ENCODE results near the gene DSC1. TPM values are rescaled to one million over a fixed set of nuclear protein-coding genes. Genes with fewer than 3 reads are reported as not detected.

The DSC1 gene
- total and polyA plus RNA-seq, 9 donors, result 0.11 TPM; not detected in 8

GRCh38 chr18:31112804-31113203 lies 49.9 kb downstream of the DSC1 start:
- no peak for DNase-seq
- intact Hi-C loops (cut with DNase I), result no loop called here
- WGBS, 3 donors, result 73 to 84% (median 76%) methylated on average over 2 of the region's 2 CpGs
- Histone ChIP-seq H3K36me3 (no peaks in the 10 kb centered on the region), H3K4me1 (ENCODE audit: insufficient read depth) (no peaks in the 10 kb centered on the region), H3K9me3 (no peaks in the 10 kb centered on the region), H3K4me3 (no peak overlapping the region), H3K27ac (no peak overlapping the region), H3K27me3 (no peaks in the 10 kb centered on the region)
- TF ChIP-seq CTCF (IDR thresholded peaks at IDR 0.05) (no peak), EP300 (IDR thresholded peaks at IDR 0.05) (no peak), POLR2A (IDR thresholded peaks at IDR 0.05) (no peak)

DNA sequence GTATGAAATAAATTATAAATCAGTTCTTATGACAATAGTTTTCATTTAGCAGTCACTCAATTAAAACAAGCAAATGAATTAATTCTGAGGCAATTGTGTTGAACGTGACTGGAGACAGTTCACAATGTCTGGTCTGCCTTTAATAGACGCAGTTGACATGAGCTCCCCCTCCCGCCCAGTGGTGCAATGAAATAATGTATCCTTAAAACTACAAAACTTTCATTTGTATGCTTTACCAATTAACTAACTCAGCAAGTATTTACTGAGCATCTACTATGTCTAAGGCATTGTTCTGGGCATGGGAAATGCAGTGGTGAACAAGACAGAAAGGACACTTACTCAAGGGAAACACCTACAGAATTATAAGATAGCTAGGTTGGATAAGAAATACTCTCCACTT lies 56.9 kb downstream of the DSC1 start:
- no peak for DNase-seq
- Histone ChIP-seq H3K9me3 (no peaks in the 10 kb centered on the region), H3K27me3 (no peaks in the 10 kb centered on the region), H3K4me1 (ENCODE audit: insufficient read depth) (no peaks in the 10 kb centered on the region), H3K27ac (no peak overlapping the region), H3K36me3 (no peaks in the 10 kb centered on the region), H3K4me3 (no peak overlapping the region)
- TF ChIP-seq EP300 (IDR thresholded peaks at IDR 0.05) (no peak), POLR2A (IDR thresholded peaks at IDR 0.05) (no peak), CTCF (IDR thresholded peaks at IDR 0.05) (no peak)
- WGBS, 3 donors, result 84 to 85% (median 85%) methylated on average over 3 of the region's 3 CpGs
- intact Hi-C loops (cut with DNase I), result no loop called here

GRCh38 chr18:31104444-31104843 lies 58.2 kb downstream of the DSC1 start:
- DNase-seq, result no peak
- TF ChIP-seq EP300 (IDR thresholded peaks at IDR 0.05) (no peak), POLR2A (IDR thresholded peaks at IDR 0.05) (no peak)
- H3K9me3 ChIP-seq, result no peaks in the 10 kb centered on the region
- 70 to 75% (median 74%) methylated on average over 3 of the region's 3 CpGs for WGBS, 3 donors
- intact Hi-C loops (cut with DNase I), result no loop called here
- H3K27ac ChIP-seq, result no peak overlapping the region
- H3K27me3 ChIP-seq, result no peaks in the 10 kb centered on the region
- H3K4me3 ChIP-seq, result no peak overlapping the region
- no peaks in the 10 kb centered on the region for H3K4me1 ChIP-seq (ENCODE audit: insufficient read depth)
- H3K36me3 ChIP-seq, result no peaks in the 10 kb centered on the region

DNA sequence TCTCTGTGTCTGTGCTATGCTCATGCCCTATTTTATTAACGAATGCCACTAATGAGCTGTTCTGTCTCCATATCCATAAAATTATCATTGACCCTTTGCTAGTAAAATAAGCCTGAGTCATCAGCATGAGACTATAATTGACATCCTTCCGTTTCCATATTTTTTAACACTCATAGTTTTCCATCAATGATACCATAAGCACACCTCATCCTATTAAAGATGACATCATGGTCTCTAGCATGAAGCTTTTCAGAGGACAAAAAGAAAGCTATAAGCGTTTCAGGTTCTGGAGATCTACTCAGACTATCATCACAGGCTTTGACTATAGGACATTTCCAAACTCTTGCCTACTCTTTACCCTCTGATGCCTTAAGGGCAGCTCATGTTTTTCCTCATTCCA lies 59.2 kb downstream of the DSC1 start:
- 76 to 83% (median 82%) methylated on average over 3 of the region's 3 CpGs for WGBS, 3 donors

GRCh38 chr18:31102941-31103340 lies 59.7 kb downstream of the DSC1 start:
- intact Hi-C loops (cut with DNase I), result no loop called here
- H3K27ac ChIP-seq, result no peak overlapping the region
- WGBS, 3 donors, result 82 to 86% (median 84%) methylated on average over 2 of the region's 2 CpGs

More for the DNA sequence above, 59.2 kb downstream of the DSC1 start:
- Histone ChIP-seq H3K36me3 (no peaks in the 10 kb centered on the region), H3K27me3 (no peaks in the 10 kb centered on the region), H3K4me1 (ENCODE audit: insufficient read depth) (no peaks in the 10 kb centered on the region), H3K4me3 (no peak overlapping the region), H3K27ac (no peak overlapping the region), H3K9me3 (no peaks in the 10 kb centered on the region)
- intact Hi-C loops (cut with DNase I), result no loop called here
- DNase-seq, result no peak
- TF ChIP-seq EP300 (IDR thresholded peaks at IDR 0.05) (no peak), CTCF (IDR thresholded peaks at IDR 0.05) (no peak), POLR2A (IDR thresholded peaks at IDR 0.05) (no peak)

More at GRCh38 chr18:31102941-31103340, 59.7 kb downstream of the DSC1 start:
- Histone ChIP-seq H3K9me3 (no peaks in the 10 kb centered on the region), H3K4me3 (no peak overlapping the region), H3K36me3 (no peaks in the 10 kb centered on the region), H3K27me3 (no peaks in the 10 kb centered on the region), H3K4me1 (ENCODE audit: insufficient read depth) (no peaks in the 10 kb centered on the region)
- DNase-seq, result no peak
- TF ChIP-seq EP300 (IDR thresholded peaks at IDR 0.05), result no peak
- TF ChIP-seq CTCF (IDR thresholded peaks at IDR 0.05), result no peak
- no peak for TF ChIP-seq POLR2A (IDR thresholded peaks at IDR 0.05)
